NK-92 (cell line): ENCODE measurements around the gene HBQ1.
"Not testable (repeated sequence)": the region's sequence is repeated elsewhere in the genome, so short reads cannot be mapped to it uniquely, and the experiment has no call there.

Experiments used
- DNase-seq: peaks from one replicate; lab custom pipeline; 2025; ENCODE audit not compliant: unreplicated experiment; lab: John Stamatoyannopoulos, UW

HBQ1 gene

GRCh38 chr16:200388-200787 is 20.1 kb downstream of the HBQ1 start:
- DNase-seq = no peak

GRCh38 chr16:203246-203645 is 23.0 kb downstream of the HBQ1 start:
- no peak for DNase-seq

GRCh38 chr16:204046-204445 is 23.8 kb downstream of the HBQ1 start:
- not testable (repeated sequence) for DNase-seq

- not testable (repeated sequence) for DNase-seq
Observed at GRCh38 chr16:209359-209758, 29.1 kb downstream of the HBQ1 start.

GRCh38 chr16:211631-212180 is 31.4 kb downstream of the HBQ1 start:
- DNase-seq = not testable (repeated sequence)

GRCh38 chr16:212999-213398 is 32.7 kb downstream of the HBQ1 start:
- no peak for DNase-seq

GRCh38 chr16:220021-220420 is 39.8 kb downstream of the HBQ1 start:
- DNase-seq = no peak

GRCh38 chr16:228151-228851 is 48.0 kb downstream of the HBQ1 start:
- no peak for DNase-seq

GRCh38 chr16:228852-229730 is 48.8 kb downstream of the HBQ1 start, which contains the start of gene LUC7L:
Gene LUC7L (minus strand): TSS chr16:229449. CDS start chr16:229339, 110 bp downstream.
- no peak for DNase-seq

- no peak for DNase-seq
Observed at GRCh38 chr16:229731-230281, 49.5 kb downstream of the HBQ1 start.

- not testable (repeated sequence) for DNase-seq
Observed at GRCh38 chr16:230351-230750, 50.1 kb downstream of the HBQ1 start.
